DOHH2 (cell line): ENCODE data around the gene TLR2.

Experiments
- H3F3A ChIP-seq: fragments of 200-600 bp; sonication (generic), shearing (Covaris generic); 2 replicates; pipeline ENCODE4 v1.6.0; 2016; ENCODE audit warnings: antibody characterized with exemption, mild to moderate bottlenecking; ENCODE audit not compliant: control insufficient read depth, insufficient read depth
- H3K27ac ChIP-seq: fragments of 200-600 bp; sonication (generic); 2 replicates; pipeline ENCODE4 v1.5.1; 2014; ENCODE audit warnings: low read depth, mild to moderate bottlenecking, low read length, moderate library complexity
- H3K27me3 ChIP-seq: fragments of 200-600 bp; sonication (generic); 2 replicates; pipeline ENCODE4 v1.6.1; 2014; ENCODE audit warnings: mild to moderate bottlenecking, low read length, mixed read lengths; ENCODE audit not compliant: control insufficient read depth
- H3K36me3 ChIP-seq: fragments of 200-600 bp; sonication (generic); 2 replicates; pipeline ENCODE4 v1.6.1; 2014; ENCODE audit warnings: mild to moderate bottlenecking, low read length, moderate library complexity, mixed read lengths; ENCODE audit not compliant: control insufficient read depth
- H3K4me1 ChIP-seq: fragments of 200-600 bp; sonication (generic); 2 replicates; pipeline ENCODE4 v1.6.1; 2014; ENCODE audit warnings: mild to moderate bottlenecking, low read length, mixed read lengths; ENCODE audit not compliant: control insufficient read depth
- H3K4me2 ChIP-seq: fragments of 200-600 bp; sonication (generic); 2 replicates; pipeline ENCODE4 v1.6.0; 2014; ENCODE audit warnings: mild to moderate bottlenecking, low read length, moderate library complexity
- H3K4me3 ChIP-seq: fragments of 200-600 bp; sonication (generic); 2 replicates; pipeline ENCODE4 v1.5.1; 2014; ENCODE audit warnings: mild to moderate bottlenecking, low read length, mixed read lengths
- H3K79me2 ChIP-seq: fragments of 200-600 bp; sonication (generic); 2 replicates; pipeline ENCODE4 v1.6.1; 2014; ENCODE audit warnings: mild to moderate bottlenecking, low read length, mixed read lengths; ENCODE audit not compliant: control insufficient read depth
- H3K9me2 ChIP-seq: fragments of 200-600 bp; sonication (generic); replicated peaks from 2 replicates; pipeline ENCODE4 v1.6.1; 2014; ENCODE audit warnings: mild to moderate bottlenecking, low read length, mixed read lengths; ENCODE audit not compliant: control insufficient read depth
- H3K9me3 ChIP-seq: fragments of 200-600 bp; sonication (generic); 2 replicates; pipeline ENCODE4 v1.6.1; 2014; ENCODE audit warnings: antibody characterized with exemption, low read length, mixed read lengths; ENCODE audit not compliant: control insufficient read depth, insufficient read depth
- H4K20me1 ChIP-seq: fragments of 200-600 bp; sonication (generic); 2 replicates; pipeline ENCODE4 v1.6.0; 2014; ENCODE audit warnings: low read depth, mild to moderate bottlenecking, antibody characterized with exemption, low read length, moderate library complexity; ENCODE audit not compliant: control insufficient read depth, insufficient read depth
- CTCF ChIP-seq: fragments of 200-600 bp; sonication (generic); IDR thresholded peaks from one replicate; pipeline ENCODE4 v1.5.1; 2014; ENCODE audit warnings: antibody characterized with exemption, mild to moderate bottlenecking, low read depth, low read length; ENCODE audit not compliant: poor library complexity, severe bottlenecking
- EZH2phosphoT487 ChIP-seq: fragments of 200-600 bp; sonication (generic); IDR thresholded peaks from 2 replicates; pipeline ENCODE4 v1.6.1; 2017; ENCODE audit warnings: borderline replicate concordance, mild to moderate bottlenecking, antibody characterized with exemption, low read length, moderate library complexity, mixed read lengths

Gene TLR2

GRCh38 chr4:153750197-153750817, 66.2 kb downstream of the TLR2 start:
- Histone ChIP-seq H3K79me2 (no peaks in the 10 kb centered on the region), H3K4me3 (no peak overlapping the region), H3K4me2 (no peak overlapping the region), H3K9me2 (no peaks in the 10 kb centered on the region), H3K36me3 (no peaks in the 10 kb centered on the region), H3K27ac (no peak overlapping the region), H4K20me1 (no peaks in the 10 kb centered on the region), H3F3A (no peaks in the 10 kb centered on the region), H3K27me3 (peaks cover 8% of the 10 kb centered on the region; the same call in 1 of the 2 replicates), H3K4me1 (no peaks in the 10 kb centered on the region), H3K9me3 (no peaks in the 10 kb centered on the region)
- TF ChIP-seq EZH2phosphoT487 (no peak), CTCF (peak; percentile 92)

GRCh38 chr4:153755186-153755585, 71.1 kb downstream of the TLR2 start:
- no peak overlapping the region for H3K4me3 ChIP-seq
- no peak overlapping the region for H3K27ac ChIP-seq
- no peaks in the 10 kb centered on the region for H3K36me3 ChIP-seq
- H3K4me2 ChIP-seq: no peak overlapping the region
- no peaks in the 10 kb centered on the region for H4K20me1 ChIP-seq
- H3K79me2 ChIP-seq: no peaks in the 10 kb centered on the region
- peaks cover 11% of the 10 kb centered on the region for H3K27me3 ChIP-seq
- H3K4me1 ChIP-seq: no peaks in the 10 kb centered on the region
- no peaks in the 10 kb centered on the region for H3F3A ChIP-seq
- TF ChIP-seq CTCF (no peak), EZH2phosphoT487 (no peak)
- H3K9me2 ChIP-seq: no peaks in the 10 kb centered on the region
- H3K9me3 ChIP-seq: no peaks in the 10 kb centered on the region
